ENCODE measurements around the gene PEMT.

The PEMT gene

DNA sequence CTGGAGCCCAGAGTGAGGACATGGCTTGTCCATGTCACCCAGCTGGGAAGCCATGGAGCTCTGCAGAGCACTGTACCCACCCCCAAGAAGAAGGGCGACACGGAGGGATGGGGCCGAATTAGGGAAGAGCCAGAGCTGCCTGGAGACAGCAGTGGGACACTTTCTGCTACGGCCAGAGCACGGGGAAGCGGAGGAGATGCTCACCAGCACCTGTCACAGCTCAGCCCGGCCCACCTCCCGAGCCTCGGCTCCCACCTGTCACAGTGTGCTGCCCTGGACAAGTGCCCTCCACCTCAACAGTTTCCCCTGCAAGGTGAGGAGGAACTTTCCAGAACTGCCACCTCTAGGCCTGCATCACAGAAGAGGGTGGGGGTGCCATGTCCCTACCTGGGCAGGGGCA, 36.4 kb downstream of the PEMT start:
- H3K36me3 ChIP-seq (ENCODE audit: insufficient read depth, low read length): no peaks in the 10 kb centered on the region
- no peaks in the 10 kb centered on the region for H3K9me3 ChIP-seq (ENCODE audit: low read depth, low read length)
- no peak for DNase-seq (ENCODE audit: low read depth, low spot score)
- H3K27ac ChIP-seq: no peak overlapping the region
- no peak overlapping the region for H3K9ac ChIP-seq (ENCODE audit: insufficient read length)
- TF ChIP-seq EZH2 (IDR thresholded peaks at IDR 0.05) (no peak), POLR2AphosphoS5 (IDR thresholded peaks at IDR 0.05; ENCODE audit: borderline replicate concordance, low read depth, low read length) (no peak), FOXP2 (optimal IDR thresholded peaks at IDR 0.05; ENCODE audit: control extremely low read depth, extremely low read length, insufficient read depth) (no peak)
- no peak overlapping the region for H3K4me3 ChIP-seq

DNA sequence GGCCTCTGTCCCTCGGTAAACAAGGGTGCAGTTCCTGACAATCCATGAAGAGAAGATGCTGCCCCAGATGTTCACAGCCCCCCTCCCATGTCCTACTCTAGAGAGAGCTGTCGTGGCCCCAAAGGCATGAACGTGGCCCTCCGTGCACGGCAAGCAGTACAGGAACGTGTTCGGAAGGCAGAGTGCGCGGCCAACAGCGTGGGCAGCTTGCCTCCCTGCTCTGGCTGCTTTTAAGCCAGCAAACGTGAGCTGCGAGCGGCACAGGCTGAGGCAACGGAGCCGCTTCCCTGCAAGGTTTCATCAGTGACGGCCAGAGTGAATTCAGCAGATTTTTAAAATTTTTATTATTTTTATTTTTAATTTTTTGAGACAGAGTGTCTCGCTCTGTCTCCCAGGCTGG, 37.2 kb downstream of the PEMT start:
- no peaks in the 10 kb centered on the region for H3K9me3 ChIP-seq (ENCODE audit: low read depth, low read length)
- H3K27ac ChIP-seq: no peak overlapping the region
- TF ChIP-seq FOXP2 (optimal IDR thresholded peaks at IDR 0.05; ENCODE audit: control extremely low read depth, extremely low read length, insufficient read depth): no peak
- TF ChIP-seq EZH2 (IDR thresholded peaks at IDR 0.05): no peak
- no peak for TF ChIP-seq POLR2AphosphoS5 (IDR thresholded peaks at IDR 0.05; ENCODE audit: borderline replicate concordance, low read depth, low read length)
- no peak overlapping the region for H3K9ac ChIP-seq (ENCODE audit: insufficient read length)
- H3K4me3 ChIP-seq: no peak overlapping the region
- no peak for DNase-seq (ENCODE audit: low read depth, low spot score)
- H3K36me3 ChIP-seq (ENCODE audit: insufficient read depth, low read length): no peaks in the 10 kb centered on the region

DNA sequence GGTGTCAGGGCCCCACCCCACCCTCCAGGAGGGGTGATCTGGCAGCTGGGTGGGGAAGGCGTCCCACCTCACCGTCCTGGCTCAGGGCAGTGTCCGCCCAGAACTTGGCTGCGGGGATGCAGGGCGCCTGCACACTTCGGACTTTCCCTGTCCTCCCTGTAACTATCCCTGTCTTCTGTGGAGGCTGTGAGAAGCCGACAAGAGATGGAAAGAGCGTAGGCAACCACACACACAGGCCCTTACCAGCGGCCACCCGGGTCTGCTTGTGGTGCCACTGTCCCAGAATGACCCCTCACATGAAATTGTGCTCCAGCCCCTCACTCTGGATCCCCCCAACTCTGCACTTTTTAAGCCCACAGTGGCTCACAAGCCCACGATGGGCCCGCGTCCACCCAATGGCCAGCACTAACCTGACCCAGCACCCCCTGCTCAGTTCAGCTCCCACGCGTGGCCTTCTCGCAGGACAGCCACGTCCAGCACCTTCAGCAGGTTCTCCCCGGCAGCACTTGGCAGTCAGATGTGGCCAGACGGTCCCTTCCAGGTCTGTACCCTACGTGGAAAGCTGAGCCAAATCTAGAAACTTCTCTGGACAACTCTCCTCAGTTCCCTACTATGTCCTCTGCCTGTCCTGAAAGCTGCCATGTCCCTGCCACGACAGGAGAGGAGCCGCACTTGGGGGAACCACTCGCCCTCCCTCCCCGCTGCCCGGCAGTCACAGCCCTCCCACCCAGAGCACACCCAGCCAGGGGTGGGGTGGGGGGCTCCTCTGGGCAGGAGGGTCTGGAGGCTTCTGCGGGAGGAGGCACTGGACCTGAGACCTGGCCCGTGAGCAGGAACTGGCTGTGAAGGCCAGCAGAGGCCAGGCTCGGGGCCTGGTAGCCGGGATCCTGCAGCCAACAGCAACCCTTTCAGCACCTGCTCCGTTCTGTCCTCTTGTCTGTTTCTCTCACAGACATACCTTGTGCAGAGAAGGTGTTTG, 38.0 kb downstream of the PEMT start:
- DNase-seq (ENCODE audit: low read depth, low spot score): no peak
- H3K9ac ChIP-seq (ENCODE audit: insufficient read length): no peak overlapping the region
- H3K4me3 ChIP-seq: no peak overlapping the region
- no peak overlapping the region for H3K27ac ChIP-seq
- no peaks in the 10 kb centered on the region for H3K36me3 ChIP-seq (ENCODE audit: insufficient read depth, low read length)
- TF ChIP-seq POLR2AphosphoS5 (IDR thresholded peaks at IDR 0.05; ENCODE audit: borderline replicate concordance, low read depth, low read length): no peak
- no peak for TF ChIP-seq EZH2 (IDR thresholded peaks at IDR 0.05)
- TF ChIP-seq FOXP2 (optimal IDR thresholded peaks at IDR 0.05; ENCODE audit: control extremely low read depth, extremely low read length, insufficient read depth): no peak
- H3K9me3 ChIP-seq (ENCODE audit: low read depth, low read length): no peaks in the 10 kb centered on the region

DNA sequence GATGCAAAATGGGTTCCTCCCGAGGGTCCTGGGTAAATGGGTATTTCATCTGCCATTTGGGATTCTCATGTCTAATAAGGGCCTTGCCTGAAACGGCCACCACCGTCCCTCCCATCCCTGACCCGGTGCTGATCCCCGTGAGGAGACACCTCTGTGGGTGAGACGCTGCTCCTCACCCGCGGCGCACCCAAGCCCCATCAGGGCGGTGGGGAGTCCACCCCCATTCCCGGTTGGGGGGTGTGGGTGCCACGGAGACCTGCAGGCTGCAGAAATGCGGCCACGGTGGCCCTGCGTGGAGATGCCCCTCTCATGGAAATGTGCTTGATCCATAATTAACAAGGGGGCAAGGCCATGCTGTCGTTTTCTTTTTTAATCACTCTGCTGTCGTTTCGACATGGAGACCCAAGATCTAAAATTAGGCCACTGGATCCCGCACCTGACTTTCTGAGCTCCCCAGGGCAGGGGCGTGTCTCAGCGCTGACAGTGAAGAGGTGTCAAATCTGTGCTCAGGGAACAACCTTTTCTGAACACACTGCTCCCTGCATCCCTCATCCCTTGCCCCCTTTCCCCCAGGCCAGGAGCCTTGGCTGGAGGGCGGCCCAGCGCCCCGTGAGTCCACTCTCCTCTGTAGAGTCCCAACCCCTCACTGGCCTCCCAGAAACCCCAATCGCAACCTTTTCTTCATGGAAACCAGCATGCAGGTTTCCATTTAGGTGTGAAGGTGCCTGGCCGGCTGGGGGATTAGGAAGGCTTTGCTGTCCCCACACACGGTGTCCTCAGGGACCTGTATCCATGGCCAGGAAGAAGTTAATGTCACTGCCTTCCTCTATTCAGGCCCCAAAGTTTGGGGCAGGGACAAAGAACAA, 38.9 kb downstream of the PEMT start:
- no peak overlapping the region for H3K27ac ChIP-seq

DNA sequence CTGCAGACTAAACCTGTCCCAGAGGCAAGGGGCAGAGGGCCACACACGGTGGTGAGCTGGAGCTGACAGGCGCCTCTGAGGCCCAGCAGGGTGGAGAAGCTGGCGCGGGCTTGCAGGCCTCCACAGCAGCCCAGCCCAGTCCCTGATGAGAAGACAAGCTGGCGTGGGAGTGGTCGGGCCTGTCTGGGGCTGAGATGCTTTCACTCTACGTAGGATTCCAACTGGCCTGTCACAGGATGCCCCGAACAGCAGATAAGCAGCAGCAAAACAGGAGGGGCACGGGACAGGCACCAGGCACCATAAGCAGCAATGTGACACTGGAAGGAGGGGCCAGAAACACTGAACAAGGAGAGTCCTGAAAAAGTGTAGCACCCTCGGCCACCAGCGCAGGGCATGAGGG, 40.1 kb downstream of the PEMT start:
- no peaks in the 10 kb centered on the region for H3K36me3 ChIP-seq (ENCODE audit: insufficient read depth, low read length)
- H3K9me3 ChIP-seq (ENCODE audit: low read depth, low read length): no peaks in the 10 kb centered on the region
- H3K4me3 ChIP-seq: no peak overlapping the region
- no peak overlapping the region for H3K9ac ChIP-seq (ENCODE audit: insufficient read length)
- no peak overlapping the region for H3K27ac ChIP-seq
- no peak for TF ChIP-seq POLR2AphosphoS5 (IDR thresholded peaks at IDR 0.05; ENCODE audit: borderline replicate concordance, low read depth, low read length)
- TF ChIP-seq EZH2 (IDR thresholded peaks at IDR 0.05): no peak
- no peak for TF ChIP-seq FOXP2 (optimal IDR thresholded peaks at IDR 0.05; ENCODE audit: control extremely low read depth, extremely low read length, insufficient read depth)
- no peak for DNase-seq (ENCODE audit: low read depth, low spot score)

More for the DNA sequence above, 38.9 kb downstream of the PEMT start:
- H3K4me3 ChIP-seq: no peak overlapping the region
- no peaks in the 10 kb centered on the region for H3K36me3 ChIP-seq (ENCODE audit: insufficient read depth, low read length)
- DNase-seq (ENCODE audit: low read depth, low spot score): no peak
- H3K9ac ChIP-seq (ENCODE audit: insufficient read length): no peak overlapping the region
- H3K9me3 ChIP-seq (ENCODE audit: low read depth, low read length): no peaks in the 10 kb centered on the region
- TF ChIP-seq POLR2AphosphoS5 (IDR thresholded peaks at IDR 0.05; ENCODE audit: borderline replicate concordance, low read depth, low read length) (no peak), EZH2 (IDR thresholded peaks at IDR 0.05) (no peak), FOXP2 (optimal IDR thresholded peaks at IDR 0.05; ENCODE audit: control extremely low read depth, extremely low read length, insufficient read depth) (no peak)

DNA sequence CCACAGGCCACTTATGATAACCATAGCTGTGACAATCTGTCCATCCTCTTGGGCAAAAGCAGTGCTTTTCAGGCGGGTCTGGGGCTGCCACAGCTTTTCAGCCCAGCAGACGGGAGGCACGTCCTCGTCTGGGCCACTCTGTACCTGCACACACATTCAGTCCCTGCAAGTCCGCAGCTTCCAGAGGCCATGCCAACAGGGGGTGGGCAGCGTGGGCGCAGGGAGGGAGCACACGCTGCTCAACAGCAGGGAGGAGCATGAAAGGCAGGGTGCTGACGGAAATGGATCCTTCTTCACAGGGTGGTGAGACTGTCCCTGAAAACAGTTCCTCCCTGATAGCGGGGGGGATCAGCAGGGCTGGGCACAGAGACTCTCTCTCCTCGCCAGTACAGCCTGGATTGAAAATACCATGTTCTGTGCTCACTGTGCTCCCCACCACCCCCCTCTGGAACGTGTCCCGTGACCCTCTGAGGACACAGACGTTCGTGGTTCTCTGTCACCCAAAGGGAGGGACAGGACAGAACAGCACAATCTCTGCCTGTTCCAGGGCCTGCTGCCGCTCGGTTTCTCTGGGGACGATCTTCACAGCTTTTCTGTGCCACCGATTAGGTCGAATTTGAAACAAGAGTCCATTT, 41.7 kb downstream of the PEMT start:
- Histone ChIP-seq H3K36me3 (ENCODE audit: insufficient read depth, low read length) (no peaks in the 10 kb centered on the region), H3K9ac (ENCODE audit: insufficient read length) (no peak overlapping the region), H3K27ac (no peak overlapping the region), H3K9me3 (ENCODE audit: low read depth, low read length) (no peaks in the 10 kb centered on the region), H3K4me3 (no peak overlapping the region)
- TF ChIP-seq EZH2 (IDR thresholded peaks at IDR 0.05) (no peak), POLR2AphosphoS5 (IDR thresholded peaks at IDR 0.05; ENCODE audit: borderline replicate concordance, low read depth, low read length) (no peak), FOXP2 (optimal IDR thresholded peaks at IDR 0.05; ENCODE audit: control extremely low read depth, extremely low read length, insufficient read depth) (no peak)
- no peak for DNase-seq (ENCODE audit: low read depth, low spot score)

DNA sequence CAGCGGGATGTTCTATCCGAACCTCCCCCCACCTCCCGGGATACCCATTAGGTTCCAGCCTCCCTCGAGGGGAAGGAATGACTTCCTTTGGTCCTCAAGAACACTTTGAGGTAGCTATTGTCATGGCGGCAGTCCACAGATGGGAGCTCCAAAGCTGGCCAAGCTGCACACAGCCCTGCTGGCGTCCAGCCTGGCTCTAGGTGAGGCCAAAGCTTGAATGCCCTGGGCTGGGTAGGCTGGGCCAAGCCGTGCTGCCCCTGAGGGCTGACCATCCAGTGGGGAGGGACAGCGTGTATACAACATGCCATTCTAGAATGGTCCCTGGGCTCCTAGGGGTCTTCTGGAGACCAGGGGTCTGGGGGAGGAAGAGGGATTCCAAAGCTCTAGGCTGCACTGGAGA, 43.5 kb downstream of the PEMT start:
- TF ChIP-seq EZH2 (IDR thresholded peaks at IDR 0.05) (no peak), POLR2AphosphoS5 (IDR thresholded peaks at IDR 0.05; ENCODE audit: borderline replicate concordance, low read depth, low read length) (no peak), FOXP2 (optimal IDR thresholded peaks at IDR 0.05; ENCODE audit: control extremely low read depth, extremely low read length, insufficient read depth) (no peak)
- Histone ChIP-seq H3K9ac (ENCODE audit: insufficient read length) (no peak overlapping the region), H3K36me3 (ENCODE audit: insufficient read depth, low read length) (no peaks in the 10 kb centered on the region), H3K9me3 (ENCODE audit: low read depth, low read length) (no peaks in the 10 kb centered on the region), H3K4me3 (no peak overlapping the region), H3K27ac (no peak overlapping the region)
- no peak for DNase-seq (ENCODE audit: low read depth, low spot score)

Data from SK-N-MC (cell line).